NAMALWA (cell line): ENCODE measurements around the gene SYCN.

ENCODE experiments used
- DNase-seq: peaks from one replicate; pipeline ENCODE4 v3.0.0-alpha.2; 2015; ENCODE audit warnings: low spot score

SYCN gene

DNA sequence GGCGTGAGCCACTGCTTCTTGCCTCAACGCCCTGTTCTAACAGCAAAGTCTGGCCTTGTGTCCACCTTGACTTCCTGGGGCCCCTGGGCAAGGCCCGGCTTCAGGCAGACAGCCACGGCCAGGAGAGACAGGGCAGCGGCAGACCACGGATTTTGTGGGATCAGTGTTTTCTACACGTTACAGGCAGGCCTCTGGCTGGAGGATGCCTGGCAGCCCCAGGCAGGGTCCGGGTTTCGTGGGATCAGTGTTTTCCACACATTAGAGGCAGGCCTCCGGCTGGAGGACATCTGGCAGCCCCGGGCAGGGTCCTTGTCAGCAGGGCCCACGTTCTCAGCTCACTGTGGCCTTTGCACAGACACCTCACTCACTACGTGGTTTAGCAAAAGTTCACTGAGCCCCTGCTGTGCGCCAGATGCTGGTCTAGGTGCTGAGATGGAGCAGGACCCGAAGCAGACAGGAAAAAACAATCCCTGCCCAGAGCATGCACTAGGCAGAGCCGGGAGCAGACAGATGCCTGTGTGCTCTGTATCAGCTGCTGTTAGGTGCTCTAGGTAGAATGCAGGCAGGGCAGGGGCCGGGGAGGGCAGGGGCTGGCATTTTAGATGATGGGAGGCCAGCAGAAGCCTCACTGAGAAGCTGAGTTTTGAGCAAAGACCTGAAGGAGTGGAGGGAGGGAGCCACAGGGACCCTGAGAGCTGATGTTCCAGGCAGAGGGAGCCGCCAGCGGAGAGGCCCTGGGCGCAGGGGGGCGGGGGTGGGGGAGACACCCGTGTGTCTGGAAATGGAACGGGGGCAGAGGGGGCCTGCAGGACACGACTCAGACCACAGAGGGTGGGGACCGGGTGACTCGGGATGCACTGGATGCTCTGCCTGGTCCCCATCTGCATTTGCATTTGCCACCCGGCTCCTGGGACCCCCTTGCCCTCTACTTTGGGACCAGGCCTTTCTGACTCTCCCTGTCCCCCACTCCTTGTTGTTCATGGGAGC is 32.3 kb downstream of the SYCN start:
- DNase-seq, result no peak

DNA sequence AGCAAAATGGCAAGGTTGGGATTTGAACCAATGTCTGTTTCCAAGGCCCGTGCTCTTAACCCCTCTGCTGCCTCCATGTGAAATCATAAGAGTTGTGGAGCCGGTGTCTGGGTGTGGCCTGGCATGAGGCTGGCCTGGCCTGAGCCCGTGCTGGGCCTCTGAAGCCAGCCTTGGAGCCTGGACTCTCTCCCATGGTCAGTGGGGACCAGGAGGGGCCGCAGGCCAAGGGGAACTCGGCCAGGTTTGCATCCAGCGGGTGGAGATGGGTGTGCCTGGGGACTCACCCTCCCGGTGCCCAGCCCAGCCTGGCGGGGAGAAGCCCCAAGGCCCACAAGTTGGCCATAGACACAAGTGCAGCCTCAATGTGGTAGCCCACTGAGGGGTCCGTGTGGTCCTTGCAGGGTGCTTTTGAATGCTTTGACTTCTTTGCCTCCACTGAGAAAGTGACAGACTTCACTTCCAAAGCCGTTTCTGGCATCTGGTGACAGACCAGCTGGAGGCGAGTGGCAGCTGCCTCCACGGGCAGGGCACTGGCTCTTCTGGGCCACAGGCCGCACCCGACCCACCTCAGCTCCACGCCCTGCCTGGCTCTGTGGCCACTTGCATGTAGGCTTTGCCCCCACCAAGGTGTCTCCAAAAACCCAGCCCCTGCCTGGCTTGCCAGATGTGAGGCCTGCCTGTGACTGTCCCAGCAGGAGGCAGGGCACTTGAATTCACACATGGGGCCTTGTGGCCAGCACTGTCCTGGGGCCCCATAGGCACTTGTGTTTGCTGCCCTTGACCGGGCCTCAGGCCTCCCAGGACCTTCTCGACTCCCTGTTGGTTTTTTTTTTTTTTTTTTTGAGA is 33.5 kb downstream of the SYCN start:
- DNase-seq, result no peak

DNA sequence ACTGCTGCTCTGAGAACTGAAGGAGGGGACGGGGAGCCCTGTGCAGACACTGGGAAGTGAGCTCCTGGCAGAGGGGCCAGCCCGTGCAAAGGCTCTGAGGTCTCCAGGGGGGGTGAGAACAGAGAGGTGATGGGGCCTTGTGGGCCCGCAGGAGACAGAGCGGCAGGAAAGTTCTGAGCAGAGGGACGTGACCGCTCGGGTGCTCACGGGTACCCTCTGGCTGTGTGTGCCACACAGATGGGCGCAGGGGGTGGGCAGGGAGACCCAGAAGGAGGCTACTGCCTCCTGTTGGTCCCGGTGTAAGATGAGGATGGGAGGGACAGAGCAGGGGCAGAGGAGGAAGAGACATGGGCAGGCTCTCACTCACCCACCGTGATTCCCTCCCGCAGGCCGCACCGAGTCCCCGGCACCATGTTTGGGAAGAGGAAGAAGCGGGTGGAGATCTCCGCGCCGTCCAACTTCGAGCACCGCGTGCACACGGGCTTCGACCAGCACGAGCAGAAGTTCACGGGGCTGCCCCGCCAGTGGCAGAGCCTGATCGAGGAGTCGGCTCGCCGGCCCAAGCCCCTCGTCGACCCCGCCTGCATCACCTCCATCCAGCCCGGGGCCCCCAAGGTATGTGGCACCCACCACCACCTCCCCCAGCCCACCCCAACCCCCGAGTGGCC is 34.8 kb downstream of the SYCN start:
- DNase-seq, result no peak

DNA sequence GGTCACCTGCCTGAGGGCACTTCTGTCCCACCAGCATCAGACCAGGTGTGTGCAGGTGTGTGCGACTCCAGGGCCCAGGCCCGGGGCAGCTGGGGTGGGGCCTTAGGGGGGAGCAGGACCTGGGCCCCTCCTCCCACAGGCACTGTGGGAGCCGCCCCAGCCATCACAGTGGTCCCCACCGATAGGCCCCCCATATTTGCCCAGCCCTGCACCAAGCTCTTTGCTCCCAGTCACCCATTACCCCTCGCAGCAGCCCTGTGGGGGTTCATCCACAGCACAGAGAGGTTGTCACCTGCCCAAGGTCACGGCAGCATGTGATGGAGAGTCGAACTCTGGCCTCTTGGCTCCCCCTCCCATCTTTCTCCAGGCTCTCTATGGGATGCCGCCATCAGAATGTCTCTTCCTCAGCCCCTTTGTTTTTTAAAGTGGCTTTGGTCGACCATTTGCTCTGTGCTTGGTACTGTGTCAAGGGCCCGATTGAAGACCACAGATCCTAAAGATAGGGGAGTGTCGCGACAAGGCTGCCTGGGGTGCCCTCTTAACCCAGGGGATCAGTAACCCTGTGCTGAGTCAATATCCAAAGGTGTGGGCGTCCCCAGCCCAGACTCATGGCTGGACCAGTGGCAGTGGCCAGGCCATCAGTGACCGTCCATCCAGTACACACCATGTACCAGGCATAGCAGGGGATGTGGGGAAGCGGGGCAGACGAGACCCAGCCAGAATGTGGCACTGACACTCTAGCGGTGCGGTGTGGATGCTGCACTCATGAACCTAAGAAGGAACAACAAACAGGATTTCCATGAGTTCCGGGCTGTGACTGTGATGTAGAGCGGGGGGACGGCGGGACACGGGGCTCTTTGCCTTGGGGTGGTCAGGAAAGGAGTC is 35.6 kb downstream of the SYCN start:
- no peak for DNase-seq

DNA sequence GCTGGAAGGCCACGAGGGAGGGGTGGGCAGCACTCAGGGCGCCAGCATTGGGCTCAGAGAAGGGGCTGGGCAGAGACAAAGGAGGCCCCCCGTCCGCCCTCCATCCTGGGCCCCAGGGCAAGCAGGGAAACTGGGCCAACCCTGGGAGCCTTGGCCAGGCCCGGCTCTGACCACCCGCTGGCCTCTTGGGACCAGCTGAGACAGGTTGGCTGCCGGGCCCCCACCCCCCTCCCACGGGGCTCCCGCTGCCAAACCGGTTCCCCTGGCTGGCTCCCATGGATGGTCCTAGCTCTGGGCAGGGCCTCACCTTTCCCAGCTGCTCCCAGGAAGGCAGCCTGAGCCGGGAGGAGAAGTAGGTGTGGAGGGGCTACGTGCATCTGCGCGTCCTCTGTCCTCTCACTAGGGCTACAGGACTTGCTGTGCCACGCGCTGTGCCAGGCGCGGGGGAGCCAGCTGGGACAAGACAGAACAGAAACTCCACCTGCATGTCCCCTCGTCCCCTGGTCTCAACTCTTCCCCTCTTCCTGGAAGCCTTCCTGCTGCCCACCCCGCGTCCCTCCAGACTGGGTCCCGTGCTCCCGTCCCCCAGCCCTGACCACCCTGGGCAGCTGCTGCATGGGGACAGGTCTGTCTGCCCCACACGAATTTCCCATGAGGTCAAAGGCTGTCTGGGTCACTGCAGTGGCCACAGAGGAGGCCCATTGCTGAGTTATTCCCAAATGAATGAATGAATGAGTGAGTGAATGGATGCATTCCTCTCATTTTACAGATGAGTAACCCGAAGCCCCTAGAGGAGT is 36.4 kb downstream of the SYCN start:
- DNase-seq, result no peak

- no peak for DNase-seq
Observed at GRCh38 chr19:39166571-39167391, 37.3 kb downstream of the SYCN start.

GRCh38 chr19:39165857-39166256 is 38.2 kb downstream of the SYCN start:
- no peak for DNase-seq

- no peak for DNase-seq
Observed at GRCh38 chr19:39164289-39164688, 39.8 kb downstream of the SYCN start.

GRCh38 chr19:39163621-39164020 is 40.4 kb downstream of the SYCN start:
- DNase-seq, result no peak

DNA sequence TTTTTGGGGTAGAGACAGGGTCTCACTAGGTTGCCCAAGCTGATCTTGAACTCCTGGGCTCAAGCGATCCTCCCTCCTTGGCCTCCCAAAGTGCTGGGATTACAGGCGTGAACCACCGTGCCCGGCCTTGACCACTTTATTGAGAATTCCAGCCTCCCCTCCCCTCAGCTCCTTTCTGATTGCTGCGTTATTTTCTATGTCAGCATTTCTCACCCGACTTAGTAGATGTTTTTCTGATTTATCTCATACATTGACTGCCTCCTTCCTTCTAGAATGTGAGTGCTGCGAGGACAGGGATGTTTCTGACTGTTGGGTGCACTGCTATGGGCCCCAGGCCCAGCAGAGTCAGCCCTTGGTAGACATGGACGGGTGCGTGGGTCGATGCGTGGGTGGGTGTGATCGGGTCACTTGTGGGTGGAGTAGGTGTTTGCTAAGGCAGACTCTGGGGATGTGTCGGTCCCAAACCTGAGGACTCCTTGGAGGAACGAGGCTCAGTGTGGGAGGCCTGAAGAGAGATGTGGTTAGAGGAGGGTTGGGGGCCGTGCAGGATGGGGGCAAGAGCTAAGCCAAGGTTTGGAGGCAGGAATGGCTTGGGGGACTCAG is 41.5 kb downstream of the SYCN start:
- no peak for DNase-seq

GRCh38 chr19:39160889-39161672 is 43.0 kb downstream of the SYCN start:
- DNase-seq, result no peak

DNA sequence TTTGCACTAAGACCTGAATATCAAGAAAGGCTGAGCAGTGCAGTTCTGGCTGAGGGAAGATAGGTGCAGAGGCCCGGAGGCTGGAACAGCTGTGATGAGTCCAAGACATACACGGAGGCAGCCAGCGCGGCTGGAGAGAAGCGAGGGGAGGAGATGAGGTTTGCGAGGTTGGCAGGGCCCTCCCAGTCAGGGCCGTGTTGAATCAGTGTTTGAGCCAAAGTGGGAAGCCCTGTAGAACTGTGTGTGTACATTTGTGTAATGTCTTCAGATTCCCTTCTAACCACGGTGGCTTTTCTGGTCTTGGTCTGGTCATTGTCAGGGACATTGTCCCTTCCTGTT is 43.6 kb downstream of the SYCN start:
- DNase-seq, result no peak

GRCh38 chr19:39158646-39159260 is 45.3 kb downstream of the SYCN start:
- no peak for DNase-seq

- no peak for DNase-seq
Observed at GRCh38 chr19:39157997-39158389, 46.1 kb downstream of the SYCN start.

DNA sequence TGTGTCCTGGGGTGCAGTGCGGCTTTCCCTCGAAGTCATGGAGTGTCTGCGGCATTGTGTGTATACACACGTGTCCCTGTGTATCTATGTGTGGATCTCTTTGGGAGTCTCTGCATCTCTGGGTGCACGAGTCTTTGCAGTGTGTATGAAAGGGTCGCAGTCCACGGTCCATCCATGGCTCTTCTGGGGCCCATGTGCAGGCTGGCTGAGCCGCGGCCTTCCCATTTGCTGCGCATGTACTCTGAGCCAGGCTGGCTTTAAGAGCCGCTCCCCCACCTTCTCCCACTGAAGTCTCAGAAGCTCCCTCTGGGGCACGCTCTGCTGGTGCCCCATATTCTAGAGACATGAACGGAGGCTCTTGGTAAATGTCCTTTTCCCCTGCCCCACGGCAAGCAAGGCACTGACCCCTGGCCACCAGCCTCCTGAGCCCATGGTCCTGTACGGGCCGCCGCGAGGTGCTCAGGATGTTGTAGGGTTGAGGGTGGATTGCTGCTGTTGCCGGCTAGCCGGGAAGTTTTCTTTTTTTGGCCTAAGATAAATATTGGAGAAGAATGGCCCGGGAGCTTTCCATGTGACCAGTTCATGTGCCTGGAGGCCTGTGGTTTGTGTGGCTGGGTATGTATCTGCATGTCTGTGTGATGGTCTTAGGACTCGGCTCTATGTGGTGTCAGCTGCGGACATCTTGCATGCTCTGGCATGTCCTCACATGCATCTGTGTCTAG is 46.6 kb downstream of the SYCN start:
- DNase-seq, result no peak

DNA sequence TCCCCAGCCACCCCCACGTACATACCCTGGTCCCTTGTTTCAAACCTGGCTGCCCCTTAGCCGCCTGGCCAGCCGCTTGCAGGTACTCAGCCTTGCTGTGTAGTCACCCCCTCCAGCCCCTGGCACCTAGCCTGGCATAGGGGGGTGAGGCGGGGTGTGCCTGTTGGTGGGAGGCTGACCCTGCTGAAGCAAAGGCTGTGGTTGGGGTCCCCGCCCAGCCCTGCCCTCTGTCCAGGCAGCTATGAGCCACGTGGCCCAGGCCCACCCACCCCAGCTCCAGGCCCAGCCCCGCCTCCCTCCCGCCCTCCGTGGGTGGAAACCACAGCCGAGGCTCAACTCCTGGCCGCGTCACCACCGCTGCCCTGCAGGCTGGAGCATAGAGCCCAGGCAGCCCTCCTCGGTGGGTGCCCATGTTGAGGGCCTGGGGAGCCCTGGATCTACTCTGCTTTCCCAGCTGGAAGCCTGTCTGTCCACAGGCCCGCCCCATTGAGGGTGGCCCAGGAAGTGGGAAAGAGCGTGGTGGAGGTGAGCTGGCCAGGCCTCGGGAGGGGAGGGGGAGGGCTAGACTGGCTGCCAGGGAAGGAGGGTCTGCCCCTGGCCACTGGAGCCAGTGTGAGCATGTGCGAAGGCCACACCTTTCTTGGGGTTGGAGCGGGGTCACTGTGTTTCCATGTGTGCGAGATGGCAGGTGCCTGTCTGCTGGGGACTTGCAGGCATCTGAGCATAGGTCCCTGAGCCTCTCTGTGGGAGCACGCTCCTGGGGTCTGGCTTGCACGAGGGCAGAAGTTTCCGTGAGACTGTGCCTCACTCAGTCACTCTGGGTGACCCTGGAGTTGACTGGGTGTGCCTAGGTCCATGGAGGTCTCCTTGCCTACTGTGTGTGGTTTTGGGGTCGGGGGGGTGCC is 47.5 kb downstream of the SYCN start:
- no peak for DNase-seq
